Daoy (cell line): ENCODE results near the gene PSMD5. TPM values are rescaled to one million over a fixed set of nuclear protein-coding genes. Genes with fewer than 3 reads are reported as not detected.

Experiments used
- DNase-seq: peaks from one replicate; pipeline ENCODE4 v3.0.0-alpha.2; 2015; ENCODE audit warnings: low read depth
- total RNA-seq: library from RNA; depleted of rRNA; stranded (reverse); fragments of >200 nt; shearing (Covaris generic); gene quantifications from 2 replicates; pipeline ENCODE4 v1.2.3, GENCODE V29; 2014

Gene PSMD5
- total RNA-seq, 1 experiment from 2014 or later = 40.7 TPM

GRCh38 chr9:120875195-120875565 is 32.5 kb upstream of the PSMD5 start:
- peak; percentile 32 for DNase-seq

GRCh38 chr9:120874226-120875194 is 31.8 kb upstream of the PSMD5 start:
- no peak for DNase-seq

GRCh38 chr9:120873512-120873911 is 30.8 kb upstream of the PSMD5 start:
- peak; percentile 73 for DNase-seq

- no peak for DNase-seq
Measured at GRCh38 chr9:120872791-120873502, 30.2 kb upstream of the PSMD5 start.

- DNase-seq = no peak
Measured at GRCh38 chr9:120870206-120870605, 27.5 kb upstream of the PSMD5 start.

- DNase-seq = no peak
Measured at GRCh38 chr9:120869726-120870125, 27.0 kb upstream of the PSMD5 start.

- DNase-seq = no peak
Measured at GRCh38 chr9:120869360-120869687, 26.6 kb upstream of the PSMD5 start.

- peak; percentile 47 for DNase-seq
Measured at GRCh38 chr9:120868676-120869359, 26.1 kb upstream of the PSMD5 start.

GRCh38 chr9:120868339-120868675 is 25.6 kb upstream of the PSMD5 start:
- DNase-seq = no peak

GRCh38 chr9:120867676-120868338 is 25.1 kb upstream of the PSMD5 start:
- no peak for DNase-seq

GRCh38 chr9:120866651-120867050 is 23.9 kb upstream of the PSMD5 start:
- DNase-seq = no peak

- DNase-seq = no peak
Measured at GRCh38 chr9:120865809-120866208, 23.1 kb upstream of the PSMD5 start.

- DNase-seq = no peak
Measured at GRCh38 chr9:120865176-120865575, 22.5 kb upstream of the PSMD5 start.

- DNase-seq = no peak
Measured at GRCh38 chr9:120864719-120865118, 22.0 kb upstream of the PSMD5 start.

- DNase-seq = no peak
Measured at GRCh38 chr9:120863833-120864232, 21.1 kb upstream of the PSMD5 start.

- no peak for DNase-seq
Measured at GRCh38 chr9:120862452-120862851, 19.7 kb upstream of the PSMD5 start.

- no peak for DNase-seq
Measured at GRCh38 chr9:120861935-120862334, 19.2 kb upstream of the PSMD5 start.

GRCh38 chr9:120860083-120860482 is 17.4 kb upstream of the PSMD5 start:
- DNase-seq = no peak

GRCh38 chr9:120859361-120859760 is 16.6 kb upstream of the PSMD5 start:
- no peak for DNase-seq

- DNase-seq = no peak
Measured at GRCh38 chr9:120857902-120858301, 15.2 kb upstream of the PSMD5 start.

GRCh38 chr9:120857481-120857880 is 14.8 kb upstream of the PSMD5 start:
- no peak for DNase-seq

- DNase-seq = no peak
Measured at GRCh38 chr9:120856700-120857099, 14.0 kb upstream of the PSMD5 start.
